C4-2B (cell line): ENCODE results near the gene CA5A.

Source experiments
- CTCF ChIP-seq: fragments of 450-650 bp; conservative IDR thresholded peaks from 2 replicates; pipeline ENCODE4 v1.5.1; 2017; ENCODE audit warnings: mild to moderate bottlenecking
- ZFX ChIP-seq: fragments of 450-650 bp; IDR thresholded peaks from 2 replicates; pipeline ENCODE4 v1.6.1; 2017

- TF ChIP-seq CTCF (no peak), ZFX (no peak)
These were observed 15.0 kb downstream of the CA5A start for GRCh38 chr16:87921236-87921773.
